Fibroblast of pulmonary artery (primary cell): Measurements from ENCODE around the gene TIAM2.
"Not testable (repeated sequence)": the region's sequence is repeated elsewhere in the genome, so short reads cannot be mapped to it uniquely, and the experiment has no call there.

ENCODE experiments used
- DNase-seq: peaks from one replicate; pipeline ENCODE4 v3.0.0-alpha.2; 2010; ENCODE audit warnings: low read depth
- H3K4me3 ChIP-seq: replicated peaks from 2 replicates; pipeline ENCODE4 v1.5.1; 2011; ENCODE audit warnings: low read depth, mild to moderate bottlenecking, control low read depth, low read length, moderate library complexity
- CTCF ChIP-seq: IDR thresholded peaks from 2 replicates; pipeline ENCODE4 v1.5.1; 2011; ENCODE audit warnings: mild to moderate bottlenecking, control low read depth, low read length, inconsistent platforms; ENCODE audit errors: missing control alignments

The TIAM2 gene

GRCh38 chr6:155177363-155177961 is 182.3 kb downstream of the TIAM2 start:
- TF ChIP-seq CTCF = peak; percentile 65

GRCh38 chr6:155181498-155181897 is 186.4 kb downstream of the TIAM2 start:
- H3K4me3 ChIP-seq = no peak overlapping the region
- no peak for DNase-seq
- TF ChIP-seq CTCF = no peak

More at GRCh38 chr6:155177363-155177961, 182.3 kb downstream of the TIAM2 start:
- H3K4me3 ChIP-seq = no peak overlapping the region
- peak; percentile 89 for DNase-seq

- H3K4me3 ChIP-seq = no peak overlapping the region
- DNase-seq = no peak
- no peak for TF ChIP-seq CTCF
Measured at GRCh38 chr6:155182103-155182502, 187.0 kb downstream of the TIAM2 start.

- TF ChIP-seq CTCF = no peak
- H3K4me3 ChIP-seq = no peak overlapping the region
- no peak for DNase-seq
Measured at GRCh38 chr6:155183095-155183494, 188.0 kb downstream of the TIAM2 start.

GRCh38 chr6:155185041-155185440 is 189.9 kb downstream of the TIAM2 start:
- DNase-seq, H3K4me3 ChIP-seq: not testable (repeated sequence)

- no peak overlapping the region for H3K4me3 ChIP-seq
- TF ChIP-seq CTCF = no peak
- DNase-seq = no peak
Measured at GRCh38 chr6:155185544-155185943, 190.4 kb downstream of the TIAM2 start.

GRCh38 chr6:155186052-155186658 is 191.0 kb downstream of the TIAM2 start:
- no peak for DNase-seq
- H3K4me3 ChIP-seq = no peak overlapping the region
- no peak for TF ChIP-seq CTCF
